GM21737 (cell line): ENCODE results near the gene SNIP1.
"Not testable (repeated sequence)": the region's sequence is repeated elsewhere in the genome, so short reads cannot be mapped to it uniquely, and the experiment has no call there.

Source experiments
- ATAC-seq: cut with Tn5 transposase; IDR thresholded peaks from one replicate; pipeline ENCODE4 v1.9.1; 2021; ENCODE audit warnings: mild to moderate bottlenecking, moderate library complexity; ENCODE audit not compliant: unreplicated experiment

SNIP1 gene, protein sequence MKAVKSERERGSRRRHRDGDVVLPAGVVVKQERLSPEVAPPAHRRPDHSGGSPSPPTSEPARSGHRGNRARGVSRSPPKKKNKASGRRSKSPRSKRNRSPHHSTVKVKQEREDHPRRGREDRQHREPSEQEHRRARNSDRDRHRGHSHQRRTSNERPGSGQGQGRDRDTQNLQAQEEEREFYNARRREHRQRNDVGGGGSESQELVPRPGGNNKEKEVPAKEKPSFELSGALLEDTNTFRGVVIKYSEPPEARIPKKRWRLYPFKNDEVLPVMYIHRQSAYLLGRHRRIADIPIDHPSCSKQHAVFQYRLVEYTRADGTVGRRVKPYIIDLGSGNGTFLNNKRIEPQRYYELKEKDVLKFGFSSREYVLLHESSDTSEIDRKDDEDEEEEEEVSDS

GRCh38 chr1:37553927-37554808 is at the start of gene SNIP1:
TSS of gene SNIP1 (minus strand) at chr1:37554293. CDS start at chr1:37554229, 64 bp downstream.
- ATAC-seq = no peak

DNA sequence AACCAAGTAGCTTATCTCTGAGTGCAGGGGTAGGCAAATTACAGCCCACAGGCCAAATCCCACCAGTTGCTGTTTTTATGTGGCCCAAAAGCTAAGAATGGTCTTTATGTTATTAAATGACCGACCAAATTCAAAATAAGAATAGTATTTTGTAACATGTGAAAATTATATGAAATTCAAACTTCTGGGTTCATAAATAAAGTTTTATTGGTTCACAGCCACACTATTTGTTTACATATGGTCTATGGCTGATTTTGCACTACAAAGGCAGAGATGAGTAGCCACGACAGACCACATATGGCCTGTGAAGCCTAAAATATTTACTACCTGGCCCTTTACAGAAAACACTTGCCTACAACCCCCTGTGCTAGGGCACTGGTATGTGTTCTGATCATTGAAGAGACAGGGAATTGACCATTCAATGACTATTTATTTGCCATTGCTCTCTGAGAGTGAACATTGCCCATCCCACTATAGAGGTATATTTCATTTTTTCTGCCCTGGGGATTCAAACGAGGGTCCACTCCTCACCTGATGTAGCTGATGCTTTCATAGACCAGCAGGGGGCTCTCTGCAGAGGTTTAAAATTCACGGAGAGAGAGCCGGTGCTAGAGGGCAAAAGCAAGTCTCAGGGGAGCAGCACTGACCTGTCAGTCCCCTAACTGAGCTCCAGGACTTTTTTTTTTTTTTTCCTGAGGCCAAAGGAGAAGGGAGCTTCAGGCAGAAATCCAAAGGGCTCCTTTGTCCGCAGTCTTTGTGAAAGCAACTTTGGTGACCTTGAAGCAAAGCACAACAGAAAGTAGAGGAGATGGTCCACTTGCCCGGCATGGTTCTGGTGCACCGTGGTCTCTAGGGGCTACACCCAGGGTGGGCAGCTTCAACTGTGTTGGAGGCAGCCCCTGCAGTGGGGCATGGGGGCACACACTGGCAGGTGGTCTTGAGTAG is 48.9 kb upstream of the SNIP1 start:
- no peak for ATAC-seq

DNA sequence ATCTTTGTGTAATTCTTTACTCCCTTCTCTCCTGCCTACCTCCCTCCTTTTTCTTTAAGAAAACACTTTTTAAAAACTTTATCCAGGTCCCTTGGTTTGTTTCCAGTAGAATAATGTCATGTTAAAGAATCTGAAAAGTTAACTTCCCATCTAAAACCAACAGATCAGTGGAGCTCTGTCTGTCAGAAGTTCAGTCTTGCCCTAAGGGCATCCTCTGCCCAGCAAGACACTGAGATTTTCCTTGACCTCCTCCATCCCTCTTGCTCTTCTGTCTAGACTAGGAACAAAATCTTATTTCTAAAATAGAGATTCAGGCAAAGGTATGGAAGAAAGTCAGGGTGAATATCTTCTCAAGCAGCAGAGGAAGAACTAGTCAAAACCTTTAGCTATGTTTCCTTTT is 47.3 kb upstream of the SNIP1 start:
- no peak for ATAC-seq

DNA sequence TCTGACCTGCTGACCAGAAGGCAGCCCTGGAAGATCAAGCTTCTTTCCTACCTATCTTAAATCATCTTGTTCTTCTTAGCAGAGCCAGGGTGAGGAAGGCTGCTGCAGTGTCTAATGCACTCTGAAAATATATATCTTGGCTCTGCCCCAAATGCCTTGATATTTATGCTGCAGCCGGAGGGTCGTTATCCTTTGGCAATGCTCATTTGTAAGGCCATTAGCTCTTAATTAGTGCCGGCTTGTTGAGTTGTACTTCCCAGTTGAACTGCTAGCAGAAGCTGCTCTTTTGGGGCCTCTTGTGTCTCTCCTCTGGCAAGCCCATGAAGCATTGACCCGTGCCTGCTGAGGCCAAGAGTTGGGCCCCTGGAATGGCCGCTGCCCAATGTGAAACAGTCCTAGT is 45.8 kb upstream of the SNIP1 start:
- ATAC-seq = no peak

GRCh38 chr1:37596182-37596667 is 42.1 kb upstream of the SNIP1 start:
- no peak for ATAC-seq

GRCh38 chr1:37595440-37596181 is 41.5 kb upstream of the SNIP1 start, which contains the start of gene GNL2:
TSS of gene GNL2 (minus strand) at chr1:37595937. CDS start at chr1:37595822, 115 bp downstream.
- peak; percentile 99 for ATAC-seq

- ATAC-seq = no peak
These were observed 39.6 kb upstream of the SNIP1 start for GRCh38 chr1:37593726-37594125.

DNA sequence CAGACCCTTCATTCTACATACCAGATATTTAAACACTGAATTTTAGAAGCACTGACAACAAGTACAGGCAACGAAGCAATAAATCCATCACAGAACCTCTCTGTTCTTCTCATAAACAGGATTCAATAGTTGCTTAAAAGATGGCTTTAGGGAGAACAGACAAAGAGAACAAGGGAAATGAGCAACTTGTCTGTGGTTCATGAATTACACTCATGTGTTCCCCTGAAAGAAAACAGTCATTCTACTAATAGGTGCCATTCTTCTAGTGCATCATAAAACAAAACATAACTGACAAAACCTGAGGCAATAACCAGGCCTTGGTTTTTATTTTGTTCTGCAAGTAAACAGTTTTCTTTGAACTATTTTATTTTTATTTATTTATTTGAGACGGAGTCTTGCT is 34.8 kb upstream of the SNIP1 start:
- ATAC-seq = no peak

DNA sequence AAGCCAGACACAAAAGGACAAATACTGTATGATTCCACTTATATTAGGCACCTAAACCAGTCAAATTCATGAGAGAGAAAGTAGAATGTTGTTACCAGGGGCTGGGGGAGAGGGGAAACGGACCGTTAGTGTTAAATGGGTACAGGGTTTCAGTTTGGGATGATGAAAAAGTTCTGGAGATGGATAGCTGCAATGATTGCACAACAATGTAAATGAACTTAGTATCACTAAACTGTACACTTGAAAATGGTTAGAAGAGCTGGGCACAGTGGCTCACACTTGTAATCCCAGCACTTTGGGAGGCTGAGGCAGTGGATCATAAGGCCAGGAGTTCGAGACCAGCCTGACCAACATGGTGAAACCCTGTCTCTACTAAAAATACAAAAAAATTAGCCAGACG is 30.5 kb upstream of the SNIP1 start:
- ATAC-seq = not testable (repeated sequence)

GRCh38 chr1:37575692-37576091 is 21.6 kb upstream of the SNIP1 start:
- ATAC-seq = no peak

DNA sequence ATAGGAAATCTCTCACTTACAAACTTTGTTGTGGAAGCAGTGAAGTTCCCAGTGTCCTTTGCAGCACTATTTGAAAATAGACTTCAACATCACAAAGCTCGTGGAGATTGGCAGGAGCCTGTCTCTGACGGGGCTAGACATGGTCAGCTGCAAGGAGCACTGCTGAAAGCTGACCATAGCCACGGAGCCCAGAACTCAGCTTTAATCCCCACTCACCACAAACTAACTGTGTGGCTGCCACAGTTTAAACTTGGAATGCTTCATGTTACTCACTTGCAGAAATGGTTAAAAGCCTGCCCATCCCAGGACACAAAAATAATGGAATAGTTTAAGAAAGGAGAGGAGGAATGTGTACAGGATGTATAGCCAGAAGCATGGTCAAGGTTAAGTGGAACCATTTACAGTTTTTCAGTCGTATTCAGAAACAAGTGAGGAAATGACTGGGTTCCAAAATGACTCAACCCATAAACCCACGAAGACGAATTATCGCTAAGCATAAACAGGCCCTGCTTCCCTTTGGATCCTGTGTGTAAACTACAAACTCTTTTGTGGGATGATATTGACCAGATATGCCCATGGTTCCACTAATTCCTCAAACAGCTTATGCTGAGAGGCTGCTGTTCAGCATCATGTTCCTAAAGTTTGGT is 20.9 kb upstream of the SNIP1 start:
- no peak for ATAC-seq

- ATAC-seq = no peak
These were observed 16.6 kb upstream of the SNIP1 start for GRCh38 chr1:37570528-37571334.

DNA sequence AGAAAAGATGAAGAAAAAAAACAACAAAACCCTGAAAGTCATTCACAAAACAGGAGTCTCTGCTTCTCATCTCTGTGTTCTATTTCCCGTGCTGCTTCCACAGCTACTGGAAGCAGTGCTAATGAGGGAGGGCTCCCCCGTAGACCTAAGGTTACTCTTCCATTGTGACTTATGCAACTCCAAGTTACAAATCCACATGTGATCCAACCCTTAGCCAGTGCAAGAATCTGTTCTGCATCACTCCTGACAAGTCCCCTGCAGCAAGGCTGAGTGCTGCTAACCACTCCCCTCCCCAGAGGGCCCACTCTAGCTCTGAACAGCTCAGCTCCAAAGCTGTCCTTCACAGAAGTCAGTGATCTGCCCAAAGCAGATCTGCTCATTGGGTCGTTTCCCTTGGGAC is 12.9 kb upstream of the SNIP1 start:
- no peak for ATAC-seq

- ATAC-seq = no peak
These were observed 10.8 kb upstream of the SNIP1 start for GRCh38 chr1:37564892-37565291.

DNA sequence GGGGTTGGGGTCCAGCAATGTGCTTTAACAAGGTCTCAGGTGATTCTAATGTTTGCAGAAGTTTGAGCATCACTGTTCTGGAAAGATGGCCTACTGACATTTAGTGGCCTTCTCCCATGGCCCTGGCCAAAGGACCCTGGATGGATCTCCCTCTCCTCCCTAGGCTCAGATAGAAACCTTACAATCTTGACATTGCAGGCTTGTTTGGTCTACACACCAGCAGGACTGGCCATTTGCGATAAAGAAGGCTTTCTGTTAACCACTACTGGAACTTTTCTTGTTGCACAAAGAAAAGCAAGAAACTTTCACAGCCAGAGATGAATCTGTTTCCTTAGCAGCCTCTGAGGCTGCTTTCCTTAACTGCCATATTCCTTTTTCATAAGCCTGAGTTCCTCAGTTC is 8.9 kb upstream of the SNIP1 start:
- ATAC-seq = no peak

DNA sequence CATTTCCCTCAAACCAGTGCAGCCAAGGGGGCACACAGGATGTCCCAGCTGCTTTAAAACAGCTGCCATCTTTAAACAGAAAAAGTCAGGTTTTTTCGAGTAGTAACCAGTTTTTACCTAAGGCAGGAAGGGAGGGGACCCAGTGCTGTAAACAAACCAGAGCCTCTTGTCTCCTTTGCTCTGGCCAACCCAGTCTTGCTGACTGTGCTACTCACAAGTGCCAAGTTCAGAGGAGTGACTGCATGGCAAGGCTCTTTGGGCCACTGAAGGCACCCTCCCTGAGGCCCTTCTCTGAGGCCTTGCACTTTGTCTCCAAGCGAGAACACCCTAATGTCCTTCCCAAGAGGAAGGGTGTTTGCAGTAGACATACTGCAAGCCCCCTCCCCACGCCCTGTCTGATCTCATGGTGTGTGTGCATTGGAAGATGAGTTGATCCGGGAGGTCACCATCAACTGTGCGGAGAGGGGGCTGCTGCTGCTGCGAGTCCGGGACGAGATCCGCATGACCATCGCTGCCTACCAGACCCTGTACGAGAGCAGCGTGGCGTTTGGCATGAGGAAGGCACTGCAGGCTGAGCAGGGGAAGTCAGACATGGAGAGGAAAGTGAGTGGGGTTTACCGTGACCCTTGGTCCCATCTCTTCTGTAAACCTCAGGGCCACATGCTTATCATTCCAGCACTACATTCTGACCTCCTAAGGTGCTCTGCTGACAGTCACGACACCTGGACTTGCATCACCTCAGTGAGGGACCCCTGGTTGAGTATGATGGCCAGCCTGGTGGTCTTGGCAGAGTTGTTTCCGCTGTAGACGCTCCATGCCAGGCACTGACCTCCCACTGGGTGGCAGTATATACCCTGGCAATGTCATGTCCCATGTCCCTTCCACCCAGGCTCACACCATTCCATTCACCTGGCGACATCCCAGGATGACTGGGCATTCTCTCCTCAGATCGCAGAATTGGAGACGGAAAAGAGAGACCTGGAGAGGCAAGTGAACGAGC is 7.3 kb upstream of the SNIP1 start:
- ATAC-seq = no peak

DNA sequence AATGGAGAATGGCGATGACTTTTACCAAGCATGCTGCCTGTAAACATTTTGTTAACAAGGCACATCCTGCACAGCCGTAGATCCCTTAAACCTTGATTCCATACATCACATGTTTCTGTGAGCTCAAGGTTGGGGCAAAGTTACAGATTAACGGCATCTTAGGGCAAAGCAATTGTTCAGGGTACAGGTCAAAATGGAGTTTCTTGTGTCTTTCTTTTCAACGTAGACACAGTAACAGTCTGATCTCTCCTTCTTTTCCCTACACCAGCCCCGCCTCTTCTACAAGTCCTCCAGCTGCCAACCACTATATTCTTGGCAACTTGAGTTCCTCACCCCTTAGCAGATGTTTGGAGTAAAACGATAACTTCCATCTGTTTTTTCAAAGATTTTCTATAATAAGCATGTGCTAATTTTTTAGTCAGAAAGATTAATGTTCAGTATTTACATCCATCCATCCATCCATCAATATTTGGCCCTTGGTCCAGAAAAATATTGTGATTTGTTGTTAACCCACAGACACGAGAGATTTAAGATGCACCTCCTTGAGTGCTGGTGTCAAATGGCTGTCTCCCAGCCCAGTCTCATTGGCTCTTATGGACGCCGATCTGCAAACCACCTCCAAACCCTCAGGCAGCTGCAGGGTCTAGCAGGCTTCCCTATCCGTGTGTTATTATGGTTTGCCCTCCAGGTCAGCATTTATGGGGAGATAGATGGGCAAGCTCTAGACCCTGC is 6.5 kb upstream of the SNIP1 start:
- ATAC-seq = no peak
